K562 (cell line): Measurements from ENCODE around the gene YPEL1. TPM values are rescaled to one million over a fixed set of nuclear protein-coding genes. Genes with fewer than 3 reads are reported as not detected.
A peak's percentile ranks its signal among the peaks of the same experiment; 100 is the strongest.

Experiments used
- CBFA2T3 ChIP-seq: fragments of 450-650 bp; IDR thresholded peaks from 2 replicates; pipeline ENCODE4 v1.6.1; 2017
- CBX5 ChIP-seq: IDR thresholded peaks from 2 replicates; pipeline ENCODE4 v1.6.1; 2014; ENCODE audit warnings: low read depth, borderline replicate concordance
- HMGXB4 ChIP-seq: sonication (generic); formaldehyde crosslinking; IDR thresholded peaks from 2 replicates; pipeline ENCODE4 v1.8.1; 2023; ENCODE audit warnings: mild to moderate bottlenecking, missing genetic modification reagents
- HSF4 ChIP-seq: fragments of 250-450 bp; sonication (Bioruptor Pico); IDR thresholded peaks from 2 replicates; pipeline ENCODE4 v2.1.2; 2022; ENCODE audit warnings: mild to moderate bottlenecking, moderate library complexity, borderline replicate concordance
- ID3 ChIP-seq, 2 experiments: fragments of 250-450 bp in 1 of 2; fragments of 450-650 bp in 1 of 2; sonication (Bioruptor Pico) in 1 of 2; IDR thresholded peaks; 2 replicates each; pipeline versions ENCODE4 v1.6.1 to v1.8.0; 2016 to 2021; ENCODE audit warnings: mild to moderate bottlenecking in 2 of 2, moderate library complexity in 2 of 2, missing compliant biosample characterization in 1 of 2, missing genetic modification characterization in 1 of 2
- JUND ChIP-seq, 2 experiments: IDR thresholded peaks; 2 replicates in 1 of 2; 3 replicates in 1 of 2; pipeline ENCODE4 v1.6.1; 2011; ENCODE audit warnings: borderline replicate concordance in 2 of 2, low read depth in 2 of 2, low read length in 2 of 2, improper control_type of control experiment in 1 of 2, missing biosample characterization in 1 of 2, missing genetic modification characterization in 1 of 2, missing genetic modification reagents in 1 of 2
- KAT2B ChIP-seq: IDR thresholded peaks from one replicate; pipeline ENCODE4 v1.6.1; 2012; ENCODE audit warnings: low read depth, mild to moderate bottlenecking, control low read depth, inconsistent platforms, low read length, moderate library complexity
- TRIM28 ChIP-seq: fragments of 450-650 bp; IDR thresholded peaks from 2 replicates; pipeline ENCODE4 v1.6.1; 2017
- ZBTB11 ChIP-seq, 3 experiments: fragments of 200-800 bp in 1 of 3; fragments of 250-450 bp in 1 of 3; fragments of 450-650 bp in 1 of 3; sonication (Bioruptor Pico) in 1 of 3; sonication (Bioruptor generic) in 1 of 3; formaldehyde crosslinking in 1 of 3; IDR thresholded peaks; 2 replicates each; pipeline versions ENCODE4 v1.6.1 to v1.8.0; 2016 to 2022; ENCODE audit warnings: mild to moderate bottlenecking in 2 of 3, missing genetic modification characterization in 2 of 3, missing compliant biosample characterization in 1 of 3, moderate library complexity in 1 of 3
- polyA plus RNA-seq, 8 experiments: library from polyadenylated mRNA; depleted of rRNA in 4 of 8; stranded (reverse) in 5 of 8; unstranded in 3 of 8; fragments of >200 nt; fragmentation: Nextera tagmentation in 2 of 8; fragmentation: Illumina TruSeq in 1 of 8; extraction: Ambion mirVana in 2 of 8; extraction: Trizol in 1 of 8; gene quantifications; 2 replicates each; pipeline versions ENCODE4 v1.2.1 to v1.2.3, GENCODE V29; 2011 to 2014; ENCODE audit warnings: inconsistent platforms in 1 of 8, missing spikeins in 1 of 8
- total RNA-seq, 7 experiments: library from RNA; depleted of rRNA in 6 of 7; stranded (reverse); fragments of >200 nt in 6 of 7; fragmentation: Illumina TruSeq in 2 of 7; extraction: Trizol in 2 of 7; gene quantifications; 2 replicates each; pipeline versions ENCODE4 v1.2.1 to v1.2.3, GENCODE V29; 2011 to 2021; ENCODE audit warnings: low replicate concordance in 1 of 7
- TF ChIP-seq, protein P1 (sequence below): sonication (generic); formaldehyde crosslinking; IDR thresholded peaks from 2 replicates; pipeline ENCODE4 v1.8.1; 2023; ENCODE audit warnings: mild to moderate bottlenecking, missing genetic modification reagents
- TF ChIP-seq, protein P2 (sequence below): sonication (generic); formaldehyde crosslinking; IDR thresholded peaks from 2 replicates; pipeline ENCODE4 v1.8.1; 2023; ENCODE audit warnings: mild to moderate bottlenecking, missing genetic modification reagents, moderate library complexity
- TF ChIP-seq, protein P3 (sequence below): fragments of 250-450 bp; sonication (Bioruptor Pico); IDR thresholded peaks from 2 replicates; pipeline ENCODE4 v1.5.0; 2020; ENCODE audit warnings: mild to moderate bottlenecking

The YPEL1 gene
- total and polyA plus RNA-seq, 9 of the 15 experiments (the other 6 are each of a cell fraction or from before 2014, with no cell fraction given) = 0.07 to 2.2 (median 0.46) TPM

DNA sequence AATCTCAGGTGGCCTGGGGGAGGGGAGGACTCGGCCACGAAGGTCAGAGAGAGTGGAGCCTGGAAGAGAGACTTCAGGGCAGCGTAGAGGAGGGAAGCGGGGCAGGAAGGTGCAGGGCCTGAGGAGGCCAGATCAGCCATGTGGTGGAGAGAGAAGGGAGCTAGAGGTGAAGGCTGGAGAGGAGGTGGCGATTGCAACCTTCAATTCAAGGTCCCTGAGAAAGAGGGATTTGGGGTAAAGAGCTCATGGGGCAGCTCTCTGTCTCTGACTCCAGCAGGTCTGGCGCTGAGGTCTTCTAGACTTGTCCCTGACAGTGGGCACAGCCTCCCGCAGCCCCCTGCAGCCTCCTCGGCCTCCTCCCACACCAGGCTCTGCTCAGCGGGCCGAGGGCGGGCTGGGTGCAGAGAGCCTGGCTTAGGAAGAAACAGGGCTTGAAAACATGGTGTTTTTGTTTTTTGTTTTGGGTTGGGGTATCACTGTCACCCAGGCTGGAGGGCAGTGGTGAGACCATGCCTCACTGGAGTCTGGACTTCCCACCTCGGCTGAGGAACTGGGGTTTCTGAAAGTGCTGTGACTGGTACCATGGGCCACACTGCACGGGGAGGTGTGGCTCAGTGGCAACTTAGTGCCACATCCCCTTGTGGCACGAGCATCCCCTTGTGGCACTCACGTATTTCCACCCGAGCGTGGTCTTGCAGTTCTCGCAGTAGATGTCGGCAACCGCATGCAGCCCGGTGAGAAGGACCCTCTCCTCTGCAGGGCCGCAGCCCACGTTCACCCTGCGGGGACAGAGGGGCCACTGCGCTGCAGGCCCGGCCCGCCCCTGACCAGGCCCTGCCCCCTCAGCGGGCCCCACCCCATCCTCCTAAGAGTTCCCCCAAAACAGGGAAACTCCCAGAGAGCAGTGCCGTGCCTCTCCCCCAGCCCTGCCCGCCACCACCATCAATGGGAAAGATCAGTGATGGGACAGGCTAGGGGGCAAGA lies 32.6 kb downstream of the YPEL1 start (continued):
- TF ChIP-seq ZBTB11 (CRISPR knock-in tag; IDR thresholded peaks at IDR 0.05) (no peak), JUND (IDR thresholded peaks at IDR 0.05; ENCODE audit: borderline replicate concordance, low read depth, low read length) (no peak), JUND (tag; IDR thresholded peaks at IDR 0.05; ENCODE audit: borderline replicate concordance, low read depth, low read length) (no peak), ID3 (CRISPR knock-in tag; IDR thresholded peaks at IDR 0.05) (no peak), ID3 (tag; IDR thresholded peaks at IDR 0.05) (no peak), CBX5 (no peak), KAT2B (no peak), TRIM28 (no peak), CBFA2T3 (no peak), HMGXB4 (peak; percentile 18; the same call in 1 of the 2 replicates), HSF4 (CRISPR knock-in tag) (no peak)
- TF ChIP-seq, protein P1, sequence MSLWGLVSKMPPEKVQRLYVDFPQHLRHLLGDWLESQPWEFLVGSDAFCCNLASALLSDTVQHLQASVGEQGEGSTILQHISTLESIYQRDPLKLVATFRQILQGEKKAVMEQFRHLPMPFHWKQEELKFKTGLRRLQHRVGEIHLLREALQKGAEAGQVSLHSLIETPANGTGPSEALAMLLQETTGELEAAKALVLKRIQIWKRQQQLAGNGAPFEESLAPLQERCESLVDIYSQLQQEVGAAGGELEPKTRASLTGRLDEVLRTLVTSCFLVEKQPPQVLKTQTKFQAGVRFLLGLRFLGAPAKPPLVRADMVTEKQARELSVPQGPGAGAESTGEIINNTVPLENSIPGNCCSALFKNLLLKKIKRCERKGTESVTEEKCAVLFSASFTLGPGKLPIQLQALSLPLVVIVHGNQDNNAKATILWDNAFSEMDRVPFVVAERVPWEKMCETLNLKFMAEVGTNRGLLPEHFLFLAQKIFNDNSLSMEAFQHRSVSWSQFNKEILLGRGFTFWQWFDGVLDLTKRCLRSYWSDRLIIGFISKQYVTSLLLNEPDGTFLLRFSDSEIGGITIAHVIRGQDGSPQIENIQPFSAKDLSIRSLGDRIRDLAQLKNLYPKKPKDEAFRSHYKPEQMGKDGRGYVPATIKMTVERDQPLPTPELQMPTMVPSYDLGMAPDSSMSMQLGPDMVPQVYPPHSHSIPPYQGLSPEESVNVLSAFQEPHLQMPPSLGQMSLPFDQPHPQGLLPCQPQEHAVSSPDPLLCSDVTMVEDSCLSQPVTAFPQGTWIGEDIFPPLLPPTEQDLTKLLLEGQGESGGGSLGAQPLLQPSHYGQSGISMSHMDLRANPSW = no peak
- TF ChIP-seq, protein P2, sequence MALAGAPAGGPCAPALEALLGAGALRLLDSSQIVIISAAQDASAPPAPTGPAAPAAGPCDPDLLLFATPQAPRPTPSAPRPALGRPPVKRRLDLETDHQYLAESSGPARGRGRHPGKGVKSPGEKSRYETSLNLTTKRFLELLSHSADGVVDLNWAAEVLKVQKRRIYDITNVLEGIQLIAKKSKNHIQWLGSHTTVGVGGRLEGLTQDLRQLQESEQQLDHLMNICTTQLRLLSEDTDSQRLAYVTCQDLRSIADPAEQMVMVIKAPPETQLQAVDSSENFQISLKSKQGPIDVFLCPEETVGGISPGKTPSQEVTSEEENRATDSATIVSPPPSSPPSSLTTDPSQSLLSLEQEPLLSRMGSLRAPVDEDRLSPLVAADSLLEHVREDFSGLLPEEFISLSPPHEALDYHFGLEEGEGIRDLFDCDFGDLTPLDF = peak; percentile 11; the same call in 1 of the 2 replicates
- TF ChIP-seq, protein P3, sequence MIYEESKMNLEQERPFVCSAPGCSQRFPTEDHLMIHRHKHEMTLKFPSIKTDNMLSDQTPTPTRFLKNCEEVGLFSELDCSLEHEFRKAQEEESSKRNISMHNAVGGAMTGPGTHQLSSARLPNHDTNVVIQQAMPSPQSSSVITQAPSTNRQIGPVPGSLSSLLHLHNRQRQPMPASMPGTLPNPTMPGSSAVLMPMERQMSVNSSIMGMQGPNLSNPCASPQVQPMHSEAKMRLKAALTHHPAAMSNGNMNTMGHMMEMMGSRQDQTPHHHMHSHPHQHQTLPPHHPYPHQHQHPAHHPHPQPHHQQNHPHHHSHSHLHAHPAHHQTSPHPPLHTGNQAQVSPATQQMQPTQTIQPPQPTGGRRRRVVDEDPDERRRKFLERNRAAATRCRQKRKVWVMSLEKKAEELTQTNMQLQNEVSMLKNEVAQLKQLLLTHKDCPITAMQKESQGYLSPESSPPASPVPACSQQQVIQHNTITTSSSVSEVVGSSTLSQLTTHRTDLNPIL = 0 out of 2 replicates have a peak, but pooled peaks have one; percentile 10
